Measurements from ENCODE around the gene ZNF576. TPM values are rescaled to one million over a fixed set of nuclear protein-coding genes. Genes with fewer than 3 reads are reported as not detected.

The ZNF576 gene
- total and polyA plus RNA-seq, 2 of the 13 experiments (the other 11 are each of a cell fraction or from before 2014, with no cell fraction given) = 7.2 to 9.6 TPM

DNA sequence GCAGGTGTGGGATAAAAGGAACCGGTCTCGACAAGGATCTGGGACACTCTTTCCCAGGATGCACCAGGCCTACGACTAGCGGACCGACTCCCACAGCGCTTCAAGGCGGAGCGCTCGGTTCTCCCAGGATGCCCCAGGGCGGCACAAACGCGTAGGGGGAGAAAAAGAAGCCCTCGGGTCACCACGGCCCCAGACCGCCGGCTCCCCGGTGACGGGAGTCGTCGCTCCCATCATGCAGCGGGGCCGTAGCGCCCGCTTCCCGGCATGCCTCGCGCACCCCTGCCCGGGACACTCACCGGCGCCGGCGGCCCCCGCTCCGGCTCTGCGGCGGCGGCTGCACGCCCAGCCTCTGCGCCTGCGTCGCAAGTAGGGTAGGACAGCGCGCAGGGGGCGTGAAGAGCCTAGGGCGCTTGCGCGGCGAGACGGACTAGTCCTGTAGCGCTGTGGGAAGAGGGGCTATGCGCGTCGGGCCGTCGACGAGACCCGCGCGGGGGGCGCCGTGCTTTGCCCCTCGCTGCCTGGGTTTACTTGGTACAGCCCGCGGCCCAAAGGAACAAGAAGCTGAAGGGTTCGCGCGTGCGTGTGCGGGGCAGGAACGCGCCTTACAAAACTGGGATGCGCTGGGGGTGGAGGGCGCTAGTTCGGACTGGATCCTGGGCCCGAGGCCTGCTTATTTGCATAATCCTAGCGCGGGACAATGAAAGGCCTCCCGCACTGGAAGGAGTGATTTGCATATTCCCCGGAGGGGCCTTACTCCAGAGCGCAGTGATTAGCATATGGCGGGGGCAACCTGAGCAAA, 23.1 kb downstream of the ZNF576 start, which contains the start of gene ZNF428 (continued):
- TF ChIP-seq ZNF644 (CRISPR knock-in tag; IDR thresholded peaks at IDR 0.05; ENCODE audit: low read depth) = no peak
- TF ChIP-seq ZNF782 (CRISPR knock-in tag; IDR thresholded peaks at IDR 0.05; ENCODE audit: borderline replicate concordance) = peak; percentile 13
- TF ChIP-seq TEAD3 (CRISPR knock-in tag; optimal IDR thresholded peaks at IDR 0.05; ENCODE audit: borderline replicate concordance) = no peak
- peak; percentile 67; the same call in 1 of the 2 replicates for TF ChIP-seq ZNF335 (CRISPR knock-in tag; IDR thresholded peaks at IDR 0.05)
- no peak for TF ChIP-seq U2AF1 (optimal IDR thresholded peaks at IDR 0.05; ENCODE audit: low read depth, low read length)
- TF ChIP-seq, protein P1, sequence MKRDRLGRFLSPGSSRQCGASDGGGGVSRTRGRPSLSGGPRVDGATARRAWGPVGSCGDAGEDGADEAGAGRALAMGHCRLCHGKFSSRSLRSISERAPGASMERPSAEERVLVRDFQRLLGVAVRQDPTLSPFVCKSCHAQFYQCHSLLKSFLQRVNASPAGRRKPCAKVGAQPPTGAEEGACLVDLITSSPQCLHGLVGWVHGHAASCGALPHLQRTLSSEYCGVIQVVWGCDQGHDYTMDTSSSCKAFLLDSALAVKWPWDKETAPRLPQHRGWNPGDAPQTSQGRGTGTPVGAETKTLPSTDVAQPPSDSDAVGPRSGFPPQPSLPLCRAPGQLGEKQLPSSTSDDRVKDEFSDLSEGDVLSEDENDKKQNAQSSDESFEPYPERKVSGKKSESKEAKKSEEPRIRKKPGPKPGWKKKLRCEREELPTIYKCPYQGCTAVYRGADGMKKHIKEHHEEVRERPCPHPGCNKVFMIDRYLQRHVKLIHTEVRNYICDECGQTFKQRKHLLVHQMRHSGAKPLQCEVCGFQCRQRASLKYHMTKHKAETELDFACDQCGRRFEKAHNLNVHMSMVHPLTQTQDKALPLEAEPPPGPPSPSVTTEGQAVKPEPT (CRISPR knock-in tag; IDR thresholded peaks at IDR 0.05; ENCODE audit: low read depth) = 0 out of 2 replicates have a peak, but pooled peaks have one; percentile 60
- TF ChIP-seq, protein P2, sequence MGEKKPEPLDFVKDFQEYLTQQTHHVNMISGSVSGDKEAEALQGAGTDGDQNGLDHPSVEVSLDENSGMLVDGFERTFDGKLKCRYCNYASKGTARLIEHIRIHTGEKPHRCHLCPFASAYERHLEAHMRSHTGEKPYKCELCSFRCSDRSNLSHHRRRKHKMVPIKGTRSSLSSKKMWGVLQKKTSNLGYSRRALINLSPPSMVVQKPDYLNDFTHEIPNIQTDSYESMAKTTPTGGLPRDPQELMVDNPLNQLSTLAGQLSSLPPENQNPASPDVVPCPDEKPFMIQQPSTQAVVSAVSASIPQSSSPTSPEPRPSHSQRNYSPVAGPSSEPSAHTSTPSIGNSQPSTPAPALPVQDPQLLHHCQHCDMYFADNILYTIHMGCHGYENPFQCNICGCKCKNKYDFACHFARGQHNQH (CRISPR knock-in tag; IDR thresholded peaks at IDR 0.05) = no peak
- peak; percentile 66; the same call in 1 of the 2 replicates for TF ChIP-seq ZFP90 (CRISPR knock-in tag; IDR thresholded peaks at IDR 0.05; ENCODE audit: borderline replicate concordance)
- TF ChIP-seq ZFX (CRISPR knock-in tag; IDR thresholded peaks at IDR 0.05; ENCODE audit: low read depth) = peak; percentile 88
- TF ChIP-seq GATAD1 (CRISPR knock-in tag; IDR thresholded peaks at IDR 0.05) = peak; percentile 82
- TF ChIP-seq ZSCAN21 (CRISPR knock-in tag; IDR thresholded peaks at IDR 0.05; ENCODE audit: borderline replicate concordance) = peak; percentile 82
- peak; percentile 72 for TF ChIP-seq DR1 (CRISPR knock-in tag; IDR thresholded peaks at IDR 0.05)
- TF ChIP-seq, protein P3, sequence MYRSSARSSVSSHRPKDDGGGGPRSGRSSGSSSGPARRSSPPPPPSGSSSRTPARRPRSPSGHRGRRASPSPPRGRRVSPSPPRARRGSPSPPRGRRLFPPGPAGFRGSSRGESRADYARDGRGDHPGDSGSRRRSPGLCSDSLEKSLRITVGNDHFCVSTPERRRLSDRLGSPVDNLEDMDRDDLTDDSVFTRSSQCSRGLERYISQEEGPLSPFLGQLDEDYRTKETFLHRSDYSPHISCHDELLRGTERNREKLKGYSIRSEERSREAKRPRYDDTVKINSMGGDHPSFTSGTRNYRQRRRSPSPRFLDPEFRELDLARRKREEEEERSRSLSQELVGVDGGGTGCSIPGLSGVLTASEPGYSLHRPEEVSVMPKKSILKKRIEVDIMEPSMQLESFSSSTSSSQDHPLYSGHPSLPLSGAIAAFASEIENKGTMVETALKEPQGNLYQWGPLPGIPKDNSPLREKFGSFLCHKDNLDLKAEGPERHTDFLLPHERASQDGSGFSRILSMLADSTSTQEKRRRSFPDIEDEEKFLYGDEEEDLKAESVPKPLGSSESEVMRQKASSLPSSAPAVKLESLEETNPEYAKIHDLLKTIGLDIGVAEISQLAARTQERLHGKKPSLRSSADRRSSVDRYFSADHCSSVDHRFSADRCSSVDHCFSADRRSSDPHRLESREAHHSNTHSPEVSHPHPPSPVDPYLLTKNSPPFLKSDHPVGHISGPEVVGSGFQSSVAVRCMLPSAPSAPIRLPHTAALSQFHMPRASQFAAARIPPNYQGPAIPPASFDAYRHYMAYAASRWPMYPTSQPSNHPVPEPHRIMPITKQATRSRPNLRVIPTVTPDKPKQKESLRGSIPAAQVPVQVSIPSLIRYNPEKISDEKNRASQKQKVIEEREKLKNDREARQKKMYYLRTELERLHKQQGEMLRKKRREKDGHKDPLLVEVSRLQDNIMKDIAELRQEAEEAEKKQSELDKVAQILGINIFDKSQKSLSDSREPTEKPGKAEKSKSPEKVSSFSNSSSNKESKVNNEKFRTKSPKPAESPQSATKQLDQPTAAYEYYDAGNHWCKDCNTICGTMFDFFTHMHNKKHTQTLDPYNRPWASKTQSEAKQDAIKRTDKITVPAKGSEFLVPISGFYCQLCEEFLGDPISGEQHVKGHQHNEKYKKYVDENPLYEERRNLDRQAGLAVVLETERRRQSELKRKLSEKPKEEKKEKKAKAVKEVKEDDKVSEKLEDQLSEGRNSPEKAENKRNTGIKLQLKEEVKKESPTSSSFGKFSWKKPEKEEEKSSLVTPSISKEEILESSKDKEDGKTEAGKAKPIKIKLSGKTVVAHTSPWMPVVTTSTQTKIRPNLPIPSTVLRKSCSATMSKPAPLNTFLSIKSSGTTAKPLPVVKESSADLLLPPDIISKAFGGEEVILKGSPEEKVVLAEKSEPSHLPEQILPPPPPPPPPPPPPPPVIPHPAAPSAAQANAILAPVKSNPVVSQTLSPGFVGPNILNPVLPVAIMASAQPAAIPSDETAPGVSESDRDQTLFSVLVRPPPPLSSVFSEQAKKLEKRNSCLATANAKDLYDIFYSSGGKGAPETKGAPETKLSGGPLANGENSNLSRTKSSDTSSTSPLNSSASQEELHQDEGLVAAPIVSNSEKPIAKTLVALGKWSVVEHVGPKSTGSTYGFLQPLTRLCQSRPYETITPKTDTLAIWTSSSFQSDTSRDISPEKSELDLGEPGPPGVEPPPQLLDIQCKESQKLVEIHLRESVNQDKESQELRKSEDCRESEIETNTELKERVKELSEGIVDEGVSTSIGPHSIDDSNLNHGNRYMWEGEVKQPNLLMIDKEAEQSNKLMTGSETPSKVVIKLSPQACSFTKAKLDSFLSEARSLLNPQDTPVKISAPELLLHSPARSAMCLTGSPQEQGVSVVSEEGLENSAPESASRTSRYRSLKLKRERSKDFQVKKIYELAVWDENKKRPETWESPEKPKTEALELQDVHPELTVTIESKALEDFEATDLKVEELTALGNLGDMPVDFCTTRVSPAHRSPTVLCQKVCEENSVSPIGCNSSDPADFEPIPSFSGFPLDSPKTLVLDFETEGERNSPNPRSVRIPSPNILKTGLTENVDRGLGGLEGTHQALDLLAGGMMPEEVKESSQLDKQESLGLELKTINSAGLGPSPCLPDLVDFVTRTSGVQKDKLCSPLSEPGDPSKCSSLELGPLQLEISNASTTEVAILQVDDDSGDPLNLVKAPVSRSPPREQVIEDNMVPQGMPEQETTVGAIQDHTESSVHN (CRISPR knock-in tag; IDR thresholded peaks at IDR 0.05) = no peak
- TF ChIP-seq, protein P4, sequence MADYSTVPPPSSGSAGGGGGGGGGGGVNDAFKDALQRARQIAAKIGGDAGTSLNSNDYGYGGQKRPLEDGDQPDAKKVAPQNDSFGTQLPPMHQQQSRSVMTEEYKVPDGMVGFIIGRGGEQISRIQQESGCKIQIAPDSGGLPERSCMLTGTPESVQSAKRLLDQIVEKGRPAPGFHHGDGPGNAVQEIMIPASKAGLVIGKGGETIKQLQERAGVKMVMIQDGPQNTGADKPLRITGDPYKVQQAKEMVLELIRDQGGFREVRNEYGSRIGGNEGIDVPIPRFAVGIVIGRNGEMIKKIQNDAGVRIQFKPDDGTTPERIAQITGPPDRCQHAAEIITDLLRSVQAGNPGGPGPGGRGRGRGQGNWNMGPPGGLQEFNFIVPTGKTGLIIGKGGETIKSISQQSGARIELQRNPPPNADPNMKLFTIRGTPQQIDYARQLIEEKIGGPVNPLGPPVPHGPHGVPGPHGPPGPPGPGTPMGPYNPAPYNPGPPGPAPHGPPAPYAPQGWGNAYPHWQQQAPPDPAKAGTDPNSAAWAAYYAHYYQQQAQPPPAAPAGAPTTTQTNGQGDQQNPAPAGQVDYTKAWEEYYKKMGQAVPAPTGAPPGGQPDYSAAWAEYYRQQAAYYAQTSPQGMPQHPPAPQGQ (CRISPR knock-in tag; IDR thresholded peaks at IDR 0.05; ENCODE audit: borderline replicate concordance) = no peak
- no peak for TF ChIP-seq MIER2 (CRISPR knock-in tag; IDR thresholded peaks at IDR 0.05)
